Progenitor cell of endocrine pancreas (in vitro differentiated cells): ENCODE data around the gene OR10A3. TPM values are rescaled to one million over a fixed set of nuclear protein-coding genes. Genes with fewer than 3 reads are reported as not detected.
A peak's percentile ranks its signal among the peaks of the same experiment; 100 is the strongest.

Experiments used
- DNase-seq: peaks from one replicate; pipeline ENCODE4 v3.0.0; 2021; ENCODE audit warnings: low spot score; ENCODE audit not compliant: unreplicated experiment
- H3K27ac Mint-ChIP-seq: 2 replicates; pipeline ENCODE4 v1.8.0; 2021; ENCODE audit warnings: mild to moderate bottlenecking, moderate library complexity, mixed read lengths
- H3K27me3 Mint-ChIP-seq: 2 replicates; pipeline ENCODE4 v1.8.0; 2021; ENCODE audit warnings: mixed read lengths
- H3K36me3 Mint-ChIP-seq: 2 replicates; pipeline ENCODE4 v1.8.0; 2022; ENCODE audit warnings: mixed read lengths; ENCODE audit not compliant: insufficient read depth
- H3K4me1 Mint-ChIP-seq: 2 replicates; pipeline ENCODE4 v1.8.0; 2021; ENCODE audit warnings: low read depth, mixed read lengths
- H3K4me3 Mint-ChIP-seq: 2 replicates; pipeline ENCODE4 v1.8.0; 2021; ENCODE audit warnings: low read depth, mild to moderate bottlenecking, moderate library complexity, mixed read lengths
- H3K9me3 Mint-ChIP-seq: 2 replicates; pipeline ENCODE4 v1.8.0; 2021; ENCODE audit warnings: low read depth, mixed read lengths
- CTCF ChIP-seq: fragments of 200-600 bp; sonication (generic); IDR thresholded peaks from one replicate; pipeline ENCODE4 v1.5.0; 2021; ENCODE audit warnings: antibody characterized with exemption, mild to moderate bottlenecking; ENCODE audit not compliant: unreplicated experiment
- total RNA-seq: library from RNA; stranded (reverse); gene quantifications from 2 replicates; pipeline ENCODE4 v1.2.1, GENCODE V29; 2021

Gene OR10A3
- total RNA-seq, 1 donor from 2014 or later, result not detected

GRCh38 chr11:7981619-7982157 is 40.2 kb upstream of the OR10A3 start:
- Mint-ChIP-seq H3K4me1 (peaks cover 3% of the 10 kb centered on the region), H3K4me3 (no peak overlapping the region), H3K27me3 (no peaks in the 10 kb centered on the region), H3K36me3 (no peaks in the 10 kb centered on the region), H3K9me3 (no peaks in the 10 kb centered on the region), H3K27ac (no peak overlapping the region)
- no peak for TF ChIP-seq CTCF
- DNase-seq, result no peak

GRCh38 chr11:7977232-7977917 is 35.9 kb upstream of the OR10A3 start:
- no peak overlapping the region for H3K27ac Mint-ChIP-seq
- no peak for DNase-seq

GRCh38 chr11:7974668-7975067 is 33.2 kb upstream of the OR10A3 start:
- Mint-ChIP-seq H3K9me3 (no peaks in the 10 kb centered on the region), H3K4me3 (no peak overlapping the region), H3K4me1 (no peaks in the 10 kb centered on the region), H3K27me3 (no peaks in the 10 kb centered on the region), H3K36me3 (no peaks in the 10 kb centered on the region), H3K27ac (peak overlapping the region; percentile 59)
- no peak for TF ChIP-seq CTCF
- no peak for DNase-seq

More at GRCh38 chr11:7977232-7977917, 35.9 kb upstream of the OR10A3 start:
- H3K9me3 Mint-ChIP-seq, result no peaks in the 10 kb centered on the region
- no peak for TF ChIP-seq CTCF
- no peaks in the 10 kb centered on the region for H3K27me3 Mint-ChIP-seq
- H3K36me3 Mint-ChIP-seq, result no peaks in the 10 kb centered on the region
- no peaks in the 10 kb centered on the region for H3K4me1 Mint-ChIP-seq
- no peak overlapping the region for H3K4me3 Mint-ChIP-seq

- TF ChIP-seq CTCF, result no peak
- H3K4me1 Mint-ChIP-seq, result no peaks in the 10 kb centered on the region
- H3K4me3 Mint-ChIP-seq, result no peak overlapping the region
- no peak for DNase-seq
- no peaks in the 10 kb centered on the region for H3K9me3 Mint-ChIP-seq
- H3K27me3 Mint-ChIP-seq, result no peaks in the 10 kb centered on the region
- no peak overlapping the region for H3K27ac Mint-ChIP-seq
- H3K36me3 Mint-ChIP-seq, result no peaks in the 10 kb centered on the region
Measured at GRCh38 chr11:7973011-7973410, 31.5 kb upstream of the OR10A3 start.

GRCh38 chr11:7971846-7972245 is 30.3 kb upstream of the OR10A3 start:
- DNase-seq, result no peak
- Mint-ChIP-seq H3K4me1 (no peaks in the 10 kb centered on the region), H3K36me3 (no peaks in the 10 kb centered on the region), H3K27ac (no peak overlapping the region), H3K4me3 (no peak overlapping the region), H3K9me3 (no peaks in the 10 kb centered on the region), H3K27me3 (no peaks in the 10 kb centered on the region)
- no peak for TF ChIP-seq CTCF
